Smooth muscle cell (in vitro differentiated cells): Measurements from ENCODE around the gene ANO2. TPM values are rescaled to one million over a fixed set of nuclear protein-coding genes. Genes with fewer than 3 reads are reported as not detected.
A peak's percentile ranks its signal among the peaks of the same experiment; 100 is the strongest.

Experiments used
- DNase-seq: peaks from one replicate; lab custom pipeline; 2025; ENCODE audit not compliant: unreplicated experiment; lab: John Stamatoyannopoulos, UW
- H2AFZ ChIP-seq: fragments of 200-600 bp; sonication (generic); 2 replicates; pipeline ENCODE4 v1.6.0; 2016; ENCODE audit warnings: antibody characterized with exemption, low read depth, mild to moderate bottlenecking
- H3F3A ChIP-seq: fragments of 200-600 bp; sonication (generic); 2 replicates; pipeline ENCODE4 v1.6.0; 2017; ENCODE audit warnings: antibody characterized with exemption, low read depth
- H3K27ac ChIP-seq: fragments of 200-600 bp; sonication (generic); 2 replicates; pipeline ENCODE4 v1.5.1; 2016; ENCODE audit warnings: low read depth, mild to moderate bottlenecking
- H3K27me3 ChIP-seq: fragments of 200-600 bp; sonication (generic); 2 replicates; pipeline ENCODE4 v1.6.1; 2016; ENCODE audit warnings: low read depth, mild to moderate bottlenecking
- H3K36me3 ChIP-seq: fragments of 200-600 bp; sonication (generic); 2 replicates; pipeline ENCODE4 v1.5.1; 2016; ENCODE audit warnings: low read depth
- H3K4me1 ChIP-seq: fragments of 200-600 bp; sonication (generic); 2 replicates; pipeline ENCODE4 v1.5.1; 2016; ENCODE audit warnings: low read depth
- H3K4me2 ChIP-seq: fragments of 200-600 bp; sonication (generic); 2 replicates; pipeline ENCODE4 v1.6.0; 2016; ENCODE audit warnings: mild to moderate bottlenecking
- H3K4me3 ChIP-seq: fragments of 200-600 bp; sonication (generic); 2 replicates; pipeline ENCODE4 v1.5.1; 2016; ENCODE audit warnings: mild to moderate bottlenecking
- H3K79me2 ChIP-seq: fragments of 200-600 bp; sonication (generic); 2 replicates; pipeline ENCODE4 v1.6.0; 2016; ENCODE audit warnings: low read depth, mild to moderate bottlenecking
- H3K9ac ChIP-seq: fragments of 200-600 bp; sonication (generic); 2 replicates; pipeline ENCODE4 v1.6.0; 2016; ENCODE audit warnings: low read depth
- H3K9me3 ChIP-seq: fragments of 200-600 bp; sonication (generic); replicated peaks from 2 replicates; pipeline ENCODE4 v1.5.1; 2016; ENCODE audit warnings: low read depth
- H4K20me1 ChIP-seq: fragments of 200-600 bp; sonication (generic); 2 replicates; pipeline ENCODE4 v1.6.0; 2016; ENCODE audit warnings: low read depth
- CTCF ChIP-seq: fragments of 200-600 bp; sonication (generic); IDR thresholded peaks from 2 replicates; pipeline ENCODE4 v1.5.1; 2017; ENCODE audit warnings: borderline replicate concordance, mild to moderate bottlenecking, antibody characterized with exemption; ENCODE audit not compliant: insufficient read depth, poor library complexity, severe bottlenecking
- WGBS: methylation state at CpG from one replicate; pipeline ENCODE4 v1.1.7; 2016; ENCODE audit warnings: low lambda C conversion rate; 5-methylcytosine and 5-hydroxymethylcytosine counted together
- polyA plus RNA-seq: library from polyadenylated mRNA; unstranded; fragments of >200 nt; fragmentation: Nextera tagmentation; extraction: Ambion mirVana; gene quantifications from 2 replicates; pipeline ENCODE4 v1.2.1, GENCODE V29; 2016
- total RNA-seq: library from RNA; depleted of rRNA; stranded (reverse); fragments of >200 nt; gene quantifications from 2 replicates; pipeline ENCODE4 v1.2.3, GENCODE V29; 2014

The ANO2 gene
- total and polyA plus RNA-seq, 2 experiments from 2014 or later = 0.18 TPM; not detected in 1

- peak; percentile 9 for DNase-seq
- H3K79me2 ChIP-seq = no peaks in the 10 kb centered on the region
These were observed 148.7 kb downstream of the ANO2 start for GRCh38 chr12:5796171-5796958.

DNA sequence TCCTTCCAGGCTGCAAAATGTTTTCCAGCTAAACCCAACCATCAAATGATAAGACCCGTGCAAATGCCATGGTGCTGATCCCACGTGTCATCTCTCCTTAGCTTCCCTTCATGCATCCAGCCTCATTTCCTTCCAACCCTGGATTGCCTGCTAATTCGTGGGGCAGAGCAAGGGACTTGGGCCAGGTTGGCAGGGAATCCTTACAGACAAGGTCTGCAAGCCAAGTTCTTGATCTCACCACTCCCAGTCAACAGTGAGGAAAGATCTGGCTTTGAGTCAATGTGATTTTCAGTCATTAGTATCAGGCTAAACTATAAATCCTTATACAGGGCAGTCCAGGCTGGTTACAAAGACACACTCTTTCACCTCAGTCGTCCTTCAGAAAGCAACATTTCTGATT, 150.9 kb downstream of the ANO2 start:
- WGBS = 83% methylated on average over 4 of the region's 4 CpGs
- TF ChIP-seq CTCF = no peak

More at GRCh38 chr12:5796171-5796958, 148.7 kb downstream of the ANO2 start:
- peaks cover 2% of the 10 kb centered on the region for H3K27me3 ChIP-seq
- no peak overlapping the region for H3K4me3 ChIP-seq
- no peak overlapping the region for H3K4me2 ChIP-seq
- WGBS = 52% methylated on average over 13 of the region's 14 CpGs
- H3K9ac ChIP-seq = no peak overlapping the region
- H3K4me1 ChIP-seq = no peaks in the 10 kb centered on the region
- no peaks in the 10 kb centered on the region for H3F3A ChIP-seq
- no peaks in the 10 kb centered on the region for H3K9me3 ChIP-seq
- no peak overlapping the region for H3K27ac ChIP-seq
- no peak overlapping the region for H2AFZ ChIP-seq
- H4K20me1 ChIP-seq = no peaks in the 10 kb centered on the region
- H3K36me3 ChIP-seq = no peaks in the 10 kb centered on the region
- peak; percentile 89 for TF ChIP-seq CTCF

GRCh38 chr12:5792343-5792742, 152.7 kb downstream of the ANO2 start:
- Histone ChIP-seq H3F3A (no peaks in the 10 kb centered on the region), H3K9me3 (no peaks in the 10 kb centered on the region), H3K36me3 (no peaks in the 10 kb centered on the region), H3K27ac (no peak overlapping the region), H3K4me1 (no peaks in the 10 kb centered on the region), H3K4me3 (no peak overlapping the region), H4K20me1 (no peaks in the 10 kb centered on the region), H3K9ac (no peak overlapping the region), H2AFZ (no peak overlapping the region), H3K4me2 (no peak overlapping the region), H3K27me3 (no peaks in the 10 kb centered on the region), H3K79me2 (no peaks in the 10 kb centered on the region)
- WGBS = 78% methylated on average over 5 of the region's 5 CpGs
- TF ChIP-seq CTCF = no peak
- no peak for DNase-seq

More for the DNA sequence above, 150.9 kb downstream of the ANO2 start:
- Histone ChIP-seq H4K20me1 (no peaks in the 10 kb centered on the region), H3K9ac (no peak overlapping the region), H3K4me1 (no peaks in the 10 kb centered on the region), H3K4me3 (no peak overlapping the region), H3K27me3 (no peaks in the 10 kb centered on the region), H3K4me2 (no peak overlapping the region), H3K9me3 (no peaks in the 10 kb centered on the region), H3K79me2 (no peaks in the 10 kb centered on the region), H2AFZ (no peak overlapping the region), H3F3A (no peaks in the 10 kb centered on the region), H3K27ac (no peak overlapping the region), H3K36me3 (no peaks in the 10 kb centered on the region)
- DNase-seq = no peak

- Histone ChIP-seq H3K9ac (no peak overlapping the region), H4K20me1 (no peaks in the 10 kb centered on the region), H2AFZ (no peak overlapping the region), H3K4me3 (no peak overlapping the region), H3K27me3 (no peaks in the 10 kb centered on the region), H3K9me3 (no peaks in the 10 kb centered on the region), H3K4me1 (no peaks in the 10 kb centered on the region), H3K4me2 (peak overlapping the region; percentile 23), H3K36me3 (no peaks in the 10 kb centered on the region), H3F3A (no peaks in the 10 kb centered on the region), H3K79me2 (no peaks in the 10 kb centered on the region), H3K27ac (peak overlapping the region; percentile 13)
- 24% methylated on average over 7 of the region's 7 CpGs for WGBS
- no peak for TF ChIP-seq CTCF
- no peak for DNase-seq
These were observed 155.5 kb downstream of the ANO2 start for GRCh38 chr12:5789469-5789968.
